Measurements from ENCODE around the gene SPTBN4.

- no peak for TF ChIP-seq SIN3A (IDR thresholded peaks at IDR 0.05; ENCODE audit: borderline replicate concordance, low read depth, low read length)
- no peak for TF ChIP-seq CTCF (IDR thresholded peaks at IDR 0.05)
- no peak for TF ChIP-seq RFX5 (IDR thresholded peaks at IDR 0.05; ENCODE audit: low read length)
- TF ChIP-seq ZBTB33 (IDR thresholded peaks at IDR 0.05; ENCODE audit: borderline replicate concordance, low read depth), result no peak
- no peak for TF ChIP-seq POLR2AphosphoS5 (IDR thresholded peaks at IDR 0.05; ENCODE audit: low read depth, low read length)
- TF ChIP-seq MAX (IDR thresholded peaks at IDR 0.05; ENCODE audit: low read depth), result no peak
Observed at GRCh38 chr19:40600570-40601133, 133.9 kb downstream of the SPTBN4 start.
